Hepatocyte (in vitro differentiated cells): Measurements from ENCODE around the gene IMMP2L.

Experiments used
- CTCF ChIP-seq: fragments of 200-600 bp; sonication (generic); IDR thresholded peaks from 2 replicates; pipeline ENCODE4 v1.5.1; 2016; ENCODE audit warnings: antibody characterized with exemption, mild to moderate bottlenecking; ENCODE audit not compliant: poor library complexity
- EZH2phosphoT487 ChIP-seq: fragments of 200-600 bp; sonication (generic); IDR thresholded peaks from one replicate; pipeline ENCODE4 v1.6.1; 2018; ENCODE audit warnings: antibody characterized with exemption, mild to moderate bottlenecking, low read depth, moderate library complexity; ENCODE audit not compliant: unreplicated experiment, severe bottlenecking

- TF ChIP-seq CTCF (no peak), EZH2phosphoT487 (no peak)
Measured at GRCh38 chr7:111067251-111067650, 495.0 kb downstream of the IMMP2L start.
